PC-3 (cell line): Measurements from ENCODE around the gene IL36B.

Experiments
- CTCF ChIP-seq: fragments of 300-600 bp; sonication (generic); conservative IDR thresholded peaks from 2 replicates; pipeline ENCODE4 v1.5.1; 2017; ENCODE audit warnings: antibody characterized with exemption, low read depth, mild to moderate bottlenecking, low read length
- EZH2 ChIP-seq: fragments of 300-600 bp; sonication (generic); IDR thresholded peaks from one replicate; pipeline ENCODE4 v1.6.1; 2017; ENCODE audit warnings: antibody characterized with exemption, mild to moderate bottlenecking, low read length; ENCODE audit not compliant: unreplicated experiment
- EZH2phosphoT487 ChIP-seq: fragments of 300-600 bp; sonication (generic); IDR thresholded peaks from 2 replicates; pipeline ENCODE4 v1.6.1; 2018; ENCODE audit warnings: mild to moderate bottlenecking, antibody characterized with exemption, low read length, borderline replicate concordance

- no peak for TF ChIP-seq CTCF
- no peak for TF ChIP-seq EZH2
- no peak for TF ChIP-seq EZH2phosphoT487
These were observed 40.9 kb upstream of the IL36B start for GRCh38 chr2:113093613-113093977.
